HG03108 (cell line): ENCODE measurements around the gene POLK.

Experiments
- ATAC-seq: cut with Tn5 transposase; IDR thresholded peaks from one replicate; pipeline ENCODE4 v1.9.1; 2021; ENCODE audit warnings: moderate library complexity; ENCODE audit not compliant: unreplicated experiment

POLK gene

GRCh38 chr5:75639535-75640311 is 128.0 kb downstream of the POLK start:
- no peak for ATAC-seq

- ATAC-seq, result no peak
Measured at GRCh38 chr5:75640395-75640794, 128.7 kb downstream of the POLK start.

GRCh38 chr5:75640826-75641225 is 129.1 kb downstream of the POLK start:
- ATAC-seq, result no peak

GRCh38 chr5:75648712-75649111 is 137.0 kb downstream of the POLK start:
- ATAC-seq, result no peak
